GM12878 (cell line): ENCODE results near the gene TOX4. TPM values are rescaled to one million over a fixed set of nuclear protein-coding genes. Genes with fewer than 3 reads are reported as not detected.

Experiments used
- ATAC-seq: fragments of 200-7000 bp; cut with Tn5 transposase; 3 replicates; pipeline ENCODE4 v1.9.1; 2020; ENCODE audit warnings: mild to moderate bottlenecking, moderate library complexity
- BruUV-seq: library from RNA; stranded (reverse); fragments of 400-500 nt; replicated peaks from 2 replicates; lab custom pipeline; 2021; lab: Mats Ljungman, UMichigan
- CTCF ChIA-PET: fragments of 300-600 bp; sonication (Branson Sonifier 250); formaldehyde crosslinking; extraction: SDS; loops from one replicate; lab custom pipeline; 2021; ENCODE audit warnings: inconsistent platforms; lab: Yijun Ruan, JAX
- POLR2A ChIA-PET: fragments of 350-600 bp; formaldehyde crosslinking; extraction: SDS; loops from one replicate; lab custom pipeline; 2021; ENCODE audit warnings: inconsistent platforms; lab: Charles Lee
- RAD21 ChIA-PET: fragments of 300-600 bp; sonication (Branson Sonifier 250); formaldehyde crosslinking; loops from one replicate; lab custom pipeline; 2023; ENCODE audit warnings: antibody characterized with exemption; ENCODE audit not compliant: unreplicated experiment; lab: Charles Lee
- SMC1A ChIA-PET: fragments of 300-600 bp; sonication (Branson Sonifier 250); formaldehyde crosslinking; loops from one replicate; lab custom pipeline; 2023; ENCODE audit not compliant: unreplicated experiment, uncharacterized antibody; lab: Charles Lee
- DNase-seq: peaks from one replicate; pipeline ENCODE4 v3.0.0-alpha.2; 2011; ENCODE audit warnings: low read depth, low spot score
- FAIRE-seq: peaks from 3 replicates; lab custom pipeline; 2011; peaks lifted over from hg19 to GRCh38; lab: Jason Lieb, UNC
- H2AFZ ChIP-seq: 2 replicates; pipeline ENCODE4 v1.6.0; 2011; ENCODE audit warnings: low read depth, low read length, control low read depth; ENCODE audit not compliant: control insufficient read depth
- H3K27ac ChIP-seq: 2 replicates; pipeline ENCODE4 v1.5.1; 2011; ENCODE audit warnings: control low read depth; ENCODE audit not compliant: control insufficient read depth, insufficient read depth
- H3K27me3 ChIP-seq, 2 experiments: replicated peaks in 1 of 2; 2 replicates each; pipeline versions ENCODE4 v1.6.0 to v1.6.1; 2011; ENCODE audit warnings: low read length in 1 of 2; ENCODE audit not compliant: control insufficient read depth in 2 of 2, insufficient read depth in 2 of 2
- H3K36me3 ChIP-seq, 2 experiments: 2 replicates each; pipeline ENCODE4 v1.5.1; 2011; ENCODE audit warnings: low read length in 1 of 2; ENCODE audit not compliant: control insufficient read depth in 2 of 2, insufficient read depth in 2 of 2
- H3K4me1 ChIP-seq: 2 replicates; pipeline ENCODE4 v1.6.1; 2011; ENCODE audit warnings: mild to moderate bottlenecking, low read length, moderate library complexity, mixed read lengths; ENCODE audit not compliant: control insufficient read depth, insufficient read depth
- H3K4me2 ChIP-seq: 2 replicates; pipeline ENCODE4 v1.6.0; 2011; ENCODE audit warnings: control low read depth; ENCODE audit not compliant: control insufficient read depth, insufficient read depth
- H3K4me3 ChIP-seq: fragments of 200-600 bp; sonication (generic); 2 replicates; pipeline ENCODE4 v1.5.1; 2016
- H3K79me2 ChIP-seq: 2 replicates; pipeline ENCODE4 v1.6.0; 2011; ENCODE audit warnings: low read length; ENCODE audit not compliant: control insufficient read depth, insufficient read depth
- H3K9ac ChIP-seq: 2 replicates; pipeline ENCODE4 v1.8.0; 2011; ENCODE audit warnings: low read length, control low read depth, mixed read lengths; ENCODE audit not compliant: control insufficient read depth, insufficient read depth
- H3K9me3 ChIP-seq: replicated peaks from 3 replicates; pipeline ENCODE4 v1.5.1; 2011; ENCODE audit warnings: mild to moderate bottlenecking, low read length; ENCODE audit not compliant: control insufficient read depth, insufficient read depth
- H4K20me1 ChIP-seq: 2 replicates; pipeline ENCODE4 v1.6.0; 2011; ENCODE audit not compliant: control insufficient read depth, insufficient read depth
- BCL11A ChIP-seq: IDR thresholded peaks from 2 replicates; pipeline ENCODE4 v1.6.1; 2011; ENCODE audit warnings: low read depth, low read length
- BCL3 ChIP-seq: IDR thresholded peaks from 2 replicates; pipeline ENCODE4 v1.6.1; 2011; ENCODE audit warnings: borderline replicate concordance, low read depth, mild to moderate bottlenecking, moderate library complexity, low read length; ENCODE audit not compliant: insufficient read depth, poor library complexity, severe bottlenecking
- FOS ChIP-seq: IDR thresholded peaks from 3 replicates; pipeline ENCODE4 v1.6.1; 2011; ENCODE audit warnings: borderline replicate concordance; ENCODE audit not compliant: insufficient read length; ENCODE audit errors: extremely low read depth
- GABPA ChIP-seq: IDR thresholded peaks from 2 replicates; pipeline ENCODE4 v1.6.1; 2014; ENCODE audit warnings: antibody characterized with exemption, low read depth, mild to moderate bottlenecking, inconsistent platforms
- GATAD2B ChIP-seq: fragments of 450-650 bp; conservative IDR thresholded peaks from 2 replicates; pipeline ENCODE4 v1.6.1; 2017; ENCODE audit warnings: low read depth, mild to moderate bottlenecking, moderate library complexity
- HDGF ChIP-seq: fragments of 450-650 bp; IDR thresholded peaks from 2 replicates; pipeline ENCODE4 v1.6.1; 2016; ENCODE audit warnings: antibody characterized with exemption
- MAX ChIP-seq: IDR thresholded peaks from 2 replicates; pipeline ENCODE4 v1.6.1; 2012; ENCODE audit warnings: low read depth, low read length, improper control_type of control experiment
- MTA2 ChIP-seq: fragments of 450-650 bp; IDR thresholded peaks from 2 replicates; pipeline ENCODE4 v1.6.1; 2016; ENCODE audit warnings: low read depth, mild to moderate bottlenecking, moderate library complexity
- NKRF ChIP-seq: fragments of 450-650 bp; conservative IDR thresholded peaks from 2 replicates; pipeline ENCODE4 v1.6.1; 2017; ENCODE audit warnings: mild to moderate bottlenecking, moderate library complexity
- RUNX3 ChIP-seq: IDR thresholded peaks from 2 replicates; pipeline ENCODE4 v1.6.1; 2012; ENCODE audit warnings: low read length, inconsistent platforms
- SMC3 ChIP-seq: IDR thresholded peaks from 2 replicates; pipeline ENCODE4 v1.6.1; 2011; ENCODE audit warnings: low read length, improper control_type of control experiment, borderline replicate concordance
- ZBTB40 ChIP-seq: fragments of 450-650 bp; IDR thresholded peaks from 2 replicates; pipeline ENCODE4 v1.6.1; 2016; ENCODE audit warnings: mild to moderate bottlenecking, moderate library complexity, borderline replicate concordance
- WGBS: methylation state at CpG from one replicate; pipeline ENCODE4 v1.1.6; 2016; ENCODE audit warnings: low lambda C conversion rate; ENCODE audit not compliant: insufficient replicate concordance, insufficient coverage; ENCODE audit errors: missing lambda C conversion rate; 5-methylcytosine and 5-hydroxymethylcytosine counted together
- in situ Hi-C: fragments of 300-500 bp; cut with MboI; formaldehyde crosslinking; loops from 9 replicates; pipeline ENCODE4 v1.14.3; 2018; ENCODE audit warnings: mixed read lengths
- intact Hi-C: fragments of 100-400 bp; cut with micrococcal nuclease; formaldehyde crosslinking; loops from one replicate; pipeline ENCODE4 v1.14.2; 2022; ENCODE audit not compliant: unreplicated experiment
- polyA plus RNA-seq, 11 experiments: library from polyadenylated mRNA; depleted of rRNA in 4 of 11; unstranded in 6 of 11; stranded (reverse) in 5 of 11; fragments of >200 nt; fragmentation: Nextera tagmentation in 4 of 11; fragmentation: Illumina TruSeq in 1 of 11; extraction: Ambion mirVana in 4 of 11; extraction: Trizol in 1 of 11; gene quantifications; 1 replicate in 1 of 11; 2 replicates in 10 of 11; pipeline versions ENCODE4 v1.2.1 to v1.2.3, GENCODE V29; 2011 to 2016; ENCODE audit warnings: inconsistent platforms in 2 of 11, missing spikeins in 2 of 11, low read depth in 1 of 11
- total RNA-seq, 4 experiments: library from RNA; depleted of rRNA in 3 of 4; stranded (reverse); fragments of >200 nt in 3 of 4; fragmentation: Illumina TruSeq in 1 of 4; extraction: Trizol in 1 of 4; gene quantifications; 2 replicates each; pipeline versions ENCODE4 v1.2.1 to v1.2.3, GENCODE V29; 2013 to 2021

The TOX4 gene
- total and polyA plus RNA-seq, 10 of the 15 experiments (the other 5 are each of a cell fraction or from before 2014, with no cell fraction given), result 18.4 to 113 (median 55.2) TPM

- 55% methylated on average over 1 of the region's 1 CpG for WGBS
- ChIA-PET POLR2A (no interaction called here), SMC1A (interaction anchor here (1.0 kb wide), 2 partner anchors 10 to 22 kb away, joined by 3 to 4 read pairs; partner anchors contain the start of gene METTL3), RAD21 (interaction anchor here (3.1 kb wide), 1 partner anchor 22 kb away, joined by 10 read pairs; no protein-coding TSS in a partner anchor), CTCF (interaction anchor here (1.3 to 4.5 kb wide), 3 partner anchors 8 to 36 kb away, joined by 3 to 22 read pairs (median 4); no protein-coding TSS in a partner anchor)
- ATAC-seq (no peak), DNase-seq (no peak), FAIRE-seq (no peak)
- intact Hi-C loops, result no loop called here
- TF ChIP-seq MAX (no peak), BCL11A (no peak), SMC3 (no peak), GATAD2B (no peak), MTA2 (no peak), GABPA (no peak), HDGF (no peak), NKRF (no peak), BCL3 (no peak), ZBTB40 (no peak), RUNX3 (no peak), FOS (no peak)
- BruUV-seq, result no TSS peak
- Histone ChIP-seq H3K79me2 (no peaks in the 10 kb centered on the region), H4K20me1 (no peaks in the 10 kb centered on the region), H3K4me1 (no peaks in the 10 kb centered on the region), H3K4me2 (no peak overlapping the region), H3K9ac (no peak overlapping the region), H3K27ac (no peak overlapping the region), H3K4me3 (no peak overlapping the region), H2AFZ (no peak overlapping the region), H3K9me3 (no peaks in the 10 kb centered on the region), H3K27me3 (no peaks in the 10 kb centered on the region), H3K36me3 (no peaks in the 10 kb centered on the region)
- in situ Hi-C loops, result no loop called here
These were observed 43.8 kb downstream of the TOX4 start for GRCh38 chr14:21520767-21521166.
